GM18951 (cell line): ENCODE data around the gene LOXL4.

Experiments used
- POLR2A ChIP-seq: IDR thresholded peaks from 4 replicates; pipeline ENCODE4 v1.6.1; 2011; ENCODE audit warnings: mild to moderate bottlenecking; ENCODE audit not compliant: insufficient read length, insufficient read depth; ENCODE audit errors: extremely low read depth
- in situ Hi-C: fragments of 300-500 bp; cut with MboI; formaldehyde crosslinking; loops from one replicate; pipeline ENCODE4 v1.12.0; 2022; ENCODE audit warnings: low sequenced_read_pairs, mixed read lengths, inconsistent platforms; ENCODE audit not compliant: unreplicated experiment

Gene LOXL4

GRCh38 chr10:98286419-98286818 lies 18.4 kb upstream of the LOXL4 start:
- in situ Hi-C loops: no loop called here
- no peak for TF ChIP-seq POLR2A

DNA sequence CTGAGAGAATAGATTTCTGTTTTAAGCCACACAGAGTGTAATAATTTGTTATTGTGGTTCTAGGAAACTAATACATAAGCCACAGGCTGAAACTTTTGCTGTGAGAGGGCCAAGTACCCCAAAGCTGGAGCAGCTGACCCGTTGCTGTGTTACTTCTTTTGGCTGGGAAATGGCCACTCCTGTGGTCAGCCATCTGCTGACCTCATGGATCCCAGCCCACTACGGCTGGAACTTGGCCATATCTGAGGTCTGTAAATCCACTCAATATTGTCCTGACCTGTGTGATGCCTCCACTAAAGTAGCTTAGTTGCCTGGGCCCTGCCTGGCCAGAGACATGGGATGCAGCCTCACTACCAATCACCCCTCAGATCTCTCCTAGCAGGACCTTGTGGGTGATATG lies 17.4 kb upstream of the LOXL4 start:
- in situ Hi-C loops: no loop called here
- no peak for TF ChIP-seq POLR2A

DNA sequence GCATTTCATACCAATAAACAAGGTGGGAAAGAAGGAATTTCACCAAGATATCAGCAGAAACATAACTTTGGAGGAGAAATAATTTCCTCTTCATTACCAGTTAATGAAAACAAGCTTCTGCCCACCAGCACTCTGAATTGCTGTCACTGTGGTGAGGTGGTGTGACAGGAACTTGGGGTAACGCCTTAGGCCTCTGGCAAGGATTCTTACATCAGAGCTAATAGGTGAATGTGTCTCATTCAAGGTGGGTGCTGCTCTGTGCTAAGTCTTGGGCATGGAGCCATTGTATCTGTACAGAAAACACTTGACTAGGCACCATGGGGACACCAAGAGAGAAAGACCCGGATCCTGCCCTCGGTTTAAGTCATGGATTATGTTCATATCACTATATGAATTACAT lies 8.3 kb upstream of the LOXL4 start:
- no peak for TF ChIP-seq POLR2A
- in situ Hi-C loops: no loop called here

DNA sequence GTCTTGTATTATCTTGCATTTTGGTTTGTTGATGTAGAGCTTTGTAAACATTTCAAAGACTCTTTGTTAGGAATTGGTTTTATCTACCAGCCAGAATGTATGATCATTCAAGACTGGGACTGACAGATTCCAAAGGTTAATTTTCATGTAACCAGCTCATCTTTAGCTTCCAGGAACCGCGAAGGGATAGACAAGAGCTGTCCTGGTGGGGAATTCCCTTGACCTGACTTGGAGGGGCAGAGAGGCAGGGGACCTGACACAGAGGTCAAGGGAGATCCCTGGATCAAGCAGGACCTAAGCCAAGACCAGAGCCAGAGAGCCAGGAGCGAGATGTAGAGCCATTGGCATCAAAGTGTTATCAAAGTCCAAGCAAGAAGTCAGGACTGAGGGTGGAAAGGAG lies 6.6 kb upstream of the LOXL4 start:
- in situ Hi-C loops: no loop called here
- no peak for TF ChIP-seq POLR2A

GRCh38 chr10:98273057-98273850 lies 5.3 kb upstream of the LOXL4 start:
- in situ Hi-C loops: no loop called here
- TF ChIP-seq POLR2A: no peak

DNA sequence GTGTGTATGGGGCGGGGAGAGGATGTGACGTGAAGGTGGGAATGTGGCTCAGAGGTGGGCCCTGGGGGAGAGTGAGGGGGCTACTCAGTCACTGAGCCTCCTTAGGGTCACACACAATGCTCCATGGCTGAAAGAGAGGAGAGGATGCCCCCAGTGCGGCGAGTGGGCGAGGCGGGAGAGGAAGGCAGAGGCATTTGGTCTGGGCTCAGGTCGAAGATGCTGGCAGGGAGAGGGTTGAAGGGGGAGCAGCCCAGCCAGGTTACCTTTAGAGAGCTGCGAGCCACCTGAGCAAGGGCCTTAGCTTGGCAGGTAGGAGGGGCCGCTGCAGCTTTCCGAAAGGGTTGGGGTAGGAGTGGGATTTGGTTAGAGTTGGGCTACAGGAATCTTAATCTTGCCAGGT lies 4.7 kb upstream of the LOXL4 start:
- no peak for TF ChIP-seq POLR2A
- in situ Hi-C loops: no loop called here

DNA sequence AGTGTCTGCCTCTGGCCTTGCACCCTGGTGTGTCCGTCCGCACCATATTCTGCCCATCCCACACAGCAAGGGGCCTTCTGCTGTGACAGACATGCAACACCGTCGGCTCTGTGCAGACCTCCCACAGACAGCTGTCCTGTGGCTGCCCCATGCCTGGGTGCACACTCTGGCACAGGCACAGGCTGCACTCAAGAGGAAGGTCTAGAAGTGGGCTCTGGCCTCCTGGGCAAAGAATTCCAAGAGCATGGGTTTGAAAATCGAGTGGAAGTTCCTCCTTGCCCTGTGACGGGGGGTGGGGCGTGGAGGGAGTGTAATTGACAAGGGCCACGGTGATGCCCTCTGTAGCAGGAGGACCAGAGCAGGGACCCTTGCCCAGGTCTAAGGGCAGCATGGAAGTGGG lies 4.3 kb upstream of the LOXL4 start:
- TF ChIP-seq POLR2A: no peak
- in situ Hi-C loops: no loop called here

DNA sequence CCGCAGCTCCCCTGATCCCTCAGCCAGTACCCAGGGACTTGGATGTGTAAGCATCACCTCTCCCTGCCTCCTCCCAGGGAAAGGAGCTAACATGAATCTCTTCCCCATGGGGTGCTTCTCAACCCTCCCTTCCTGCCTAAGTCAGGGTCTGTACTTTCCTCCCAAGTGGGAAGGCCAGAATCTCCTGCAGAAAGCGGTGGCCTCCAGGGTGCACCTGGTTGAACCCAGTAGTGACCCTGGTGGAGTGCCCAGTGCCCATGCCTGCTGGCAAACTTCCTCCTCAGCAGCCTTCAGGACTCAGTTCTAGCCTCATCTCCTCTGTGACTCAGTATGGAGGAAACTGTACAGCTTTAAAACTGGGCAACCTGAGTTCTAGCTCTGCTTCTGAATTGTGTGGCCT lies 2.8 kb upstream of the LOXL4 start:
- no peak for TF ChIP-seq POLR2A
- in situ Hi-C loops: no loop called here

GRCh38 chr10:98270073-98270740 lies 2.2 kb upstream of the LOXL4 start:
- in situ Hi-C loops: no loop called here
- no peak for TF ChIP-seq POLR2A

- no peak for TF ChIP-seq POLR2A
- in situ Hi-C loops: no loop called here
These were observed 1.5 kb upstream of the LOXL4 start for GRCh38 chr10:98269435-98269912.

GRCh38 chr10:98268694-98269431 lies 869 bp upstream of the LOXL4 start:
- no peak for TF ChIP-seq POLR2A
- in situ Hi-C loops: no loop called here

- no peak for TF ChIP-seq POLR2A
- in situ Hi-C loops: no loop called here
These were observed 713 bp downstream of the LOXL4 start for GRCh38 chr10:98267069-98267893.

GRCh38 chr10:98266647-98267046 lies 1.3 kb downstream of the LOXL4 start:
- no peak for TF ChIP-seq POLR2A
- in situ Hi-C loops: no loop called here
